ENCODE data around the gene TMPO.
"Not testable (repeated sequence)": the region's sequence is repeated elsewhere in the genome, so short reads cannot be mapped to it uniquely, and the experiment has no call there.

GRCh38 chr12:98511806-98512205 lies 3.6 kb upstream of the TMPO start:
- TF ChIP-seq ARNT (IDR thresholded peaks at IDR 0.05); BHLHE40 (IDR thresholded peaks at IDR 0.05; ENCODE audit: borderline replicate concordance); NFRKB (IDR thresholded peaks at IDR 0.05); SP1 (IDR thresholded peaks at IDR 0.05); TARDBP (IDR thresholded peaks at IDR 0.05); SUZ12 (IDR thresholded peaks at IDR 0.05); L3MBTL2 (conservative IDR thresholded peaks at IDR 0.05); ELF4 (IDR thresholded peaks at IDR 0.05); FOXM1 (IDR thresholded peaks at IDR 0.05; ENCODE audit: borderline replicate concordance); LEF1 (IDR thresholded peaks at IDR 0.05; ENCODE audit: borderline replicate concordance); FOXK2 (IDR thresholded peaks at IDR 0.05); FOXA1 (IDR thresholded peaks at IDR 0.05): not testable (repeated sequence)
- TF ChIP-seq, protein P1, sequence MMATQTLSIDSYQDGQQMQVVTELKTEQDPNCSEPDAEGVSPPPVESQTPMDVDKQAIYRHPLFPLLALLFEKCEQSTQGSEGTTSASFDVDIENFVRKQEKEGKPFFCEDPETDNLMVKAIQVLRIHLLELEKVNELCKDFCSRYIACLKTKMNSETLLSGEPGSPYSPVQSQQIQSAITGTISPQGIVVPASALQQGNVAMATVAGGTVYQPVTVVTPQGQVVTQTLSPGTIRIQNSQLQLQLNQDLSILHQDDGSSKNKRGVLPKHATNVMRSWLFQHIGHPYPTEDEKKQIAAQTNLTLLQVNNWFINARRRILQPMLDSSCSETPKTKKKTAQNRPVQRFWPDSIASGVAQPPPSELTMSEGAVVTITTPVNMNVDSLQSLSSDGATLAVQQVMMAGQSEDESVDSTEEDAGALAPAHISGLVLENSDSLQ (IDR thresholded peaks at IDR 0.05) = not testable (repeated sequence)
- TF ChIP-seq ZNF384 (IDR thresholded peaks at IDR 0.05) = peak; percentile 70
